ENCODE data around the gene TIGD2. TPM values are rescaled to one million over a fixed set of nuclear protein-coding genes. Genes with fewer than 3 reads are reported as not detected.

The TIGD2 gene
- total and polyA plus RNA-seq, 7 donors, result 1.4 to 3.3 (median 2.3) TPM

- no peaks in the 10 kb centered on the region for H3K9me3 ChIP-seq
- H3K4me1 ChIP-seq, result peaks cover 0 to 20% (median 12%) of the 10 kb centered on the region in 4 donors
- H3K27ac ChIP-seq, result no peak overlapping the region
- intact Hi-C loops (cut with DNase I), result loop anchor here (10.0 kb wide), 1 partner anchor 409 kb away; no protein-coding TSS in a partner anchor
- no peak overlapping the region for H3K4me3 ChIP-seq
- no peak for DNase-seq
- TF ChIP-seq CTCF (IDR thresholded peaks at IDR 0.05) (no peak), POLR2A (IDR thresholded peaks at IDR 0.05) (no peak), EP300 (IDR thresholded peaks at IDR 0.05) (no peak), POLR2AphosphoS5 (IDR thresholded peaks at IDR 0.05) (no peak)
- H3K27me3 ChIP-seq, result no peaks in the 10 kb centered on the region
- H3K36me3 ChIP-seq, result no peaks in the 10 kb centered on the region
- 92 to 94% methylated on average over 2 of the region's 2 CpGs for WGBS, 2 donors
These were observed 2.1 kb downstream of the TIGD2 start for GRCh38 chr4:89113415-89113814.

- no peaks in the 10 kb centered on the region for H3K36me3 ChIP-seq
- no peaks in the 10 kb centered on the region for H3K27me3 ChIP-seq
- no peak for DNase-seq
- intact Hi-C loops (cut with DNase I), result loop anchor here (10.0 kb wide), 1 partner anchor 409 kb away; no protein-coding TSS in a partner anchor
- WGBS, 2 donors, result 85 to 91% methylated on average over 3 of the region's 3 CpGs
- peaks cover 0 to 20% (median 12%) of the 10 kb centered on the region in 4 donors for H3K4me1 ChIP-seq
- TF ChIP-seq POLR2A (IDR thresholded peaks at IDR 0.05) (no peak), EP300 (IDR thresholded peaks at IDR 0.05) (no peak), CTCF (IDR thresholded peaks at IDR 0.05) (no peak), POLR2AphosphoS5 (IDR thresholded peaks at IDR 0.05) (no peak)
- no peaks in the 10 kb centered on the region for H3K9me3 ChIP-seq
- H3K4me3 ChIP-seq, result no peak overlapping the region
- H3K27ac ChIP-seq, result no peak overlapping the region
These were observed 2.8 kb downstream of the TIGD2 start for GRCh38 chr4:89114100-89114499.

- TF ChIP-seq EP300 (IDR thresholded peaks at IDR 0.05), result no peak
- no peak for TF ChIP-seq POLR2A (IDR thresholded peaks at IDR 0.05)
- no peak for TF ChIP-seq CTCF (IDR thresholded peaks at IDR 0.05)
- no peak for TF ChIP-seq POLR2AphosphoS5 (IDR thresholded peaks at IDR 0.05)
- intact Hi-C loops (cut with DNase I), result loop anchor here (10.0 kb wide), 1 partner anchor 412 kb away; no protein-coding TSS in a partner anchor
- DNase-seq, result no peak
These were observed 5.8 kb downstream of the TIGD2 start for GRCh38 chr4:89117115-89117514.

GRCh38 chr4:89119166-89119565, 7.8 kb downstream of the TIGD2 start:
- no peaks in the 10 kb centered on the region for H3K27me3 ChIP-seq
- DNase-seq, result no peak
- no peak overlapping the region for H3K27ac ChIP-seq
- H3K36me3 ChIP-seq, result no peaks in the 10 kb centered on the region
- intact Hi-C loops (cut with DNase I), result loop anchor here (10.0 kb wide), 1 partner anchor 414 kb away; no protein-coding TSS in a partner anchor
- no peaks in the 10 kb centered on the region for H3K9me3 ChIP-seq
- H3K4me3 ChIP-seq, result no peak overlapping the region
- H3K4me1 ChIP-seq, result no peaks in the 10 kb centered on the region
- 54 to 73% methylated on average over 1 of the region's 1 CpG for WGBS, 2 donors
- TF ChIP-seq CTCF (IDR thresholded peaks at IDR 0.05) (no peak), EP300 (IDR thresholded peaks at IDR 0.05) (no peak), POLR2AphosphoS5 (IDR thresholded peaks at IDR 0.05) (no peak), POLR2A (IDR thresholded peaks at IDR 0.05) (no peak)

More at GRCh38 chr4:89117115-89117514, 5.8 kb downstream of the TIGD2 start:
- Histone ChIP-seq H3K36me3 (no peaks in the 10 kb centered on the region), H3K27ac (no peak overlapping the region), H3K4me3 (no peak overlapping the region), H3K4me1 (peaks cover 0 to 6% (median 6%) of the 10 kb centered on the region in 4 donors), H3K9me3 (no peaks in the 10 kb centered on the region), H3K27me3 (no peaks in the 10 kb centered on the region)
- WGBS, 2 donors, result 96% methylated on average over 3 of the region's 3 CpGs

GRCh38 chr4:89119836-89120235, 8.5 kb downstream of the TIGD2 start:
- H3K4me3 ChIP-seq, result no peak overlapping the region
- no peaks in the 10 kb centered on the region for H3K4me1 ChIP-seq
- no peak overlapping the region for H3K27ac ChIP-seq
- no peaks in the 10 kb centered on the region for H3K27me3 ChIP-seq
- H3K9me3 ChIP-seq, result no peaks in the 10 kb centered on the region
- TF ChIP-seq POLR2AphosphoS5 (IDR thresholded peaks at IDR 0.05) (no peak), POLR2A (IDR thresholded peaks at IDR 0.05) (no peak), EP300 (IDR thresholded peaks at IDR 0.05) (no peak), CTCF (IDR thresholded peaks at IDR 0.05) (no peak)
- WGBS, 2 donors, result 97% methylated on average over 3 of the region's 3 CpGs
- intact Hi-C loops (cut with DNase I), result loop anchor here (10.0 kb wide), 1 partner anchor 415 kb away; no protein-coding TSS in a partner anchor
- DNase-seq, result no peak
- H3K36me3 ChIP-seq, result no peaks in the 10 kb centered on the region
